Measurements from ENCODE around the gene PHF1. TPM values are rescaled to one million over a fixed set of nuclear protein-coding genes. Genes with fewer than 3 reads are reported as not detected.
"Not testable (repeated sequence)": the region's sequence is repeated elsewhere in the genome, so short reads cannot be mapped to it uniquely, and the experiment has no call there.

The PHF1 gene
- polyA plus RNA-seq, 1 donor from 2014 or later: 102 TPM

DNA sequence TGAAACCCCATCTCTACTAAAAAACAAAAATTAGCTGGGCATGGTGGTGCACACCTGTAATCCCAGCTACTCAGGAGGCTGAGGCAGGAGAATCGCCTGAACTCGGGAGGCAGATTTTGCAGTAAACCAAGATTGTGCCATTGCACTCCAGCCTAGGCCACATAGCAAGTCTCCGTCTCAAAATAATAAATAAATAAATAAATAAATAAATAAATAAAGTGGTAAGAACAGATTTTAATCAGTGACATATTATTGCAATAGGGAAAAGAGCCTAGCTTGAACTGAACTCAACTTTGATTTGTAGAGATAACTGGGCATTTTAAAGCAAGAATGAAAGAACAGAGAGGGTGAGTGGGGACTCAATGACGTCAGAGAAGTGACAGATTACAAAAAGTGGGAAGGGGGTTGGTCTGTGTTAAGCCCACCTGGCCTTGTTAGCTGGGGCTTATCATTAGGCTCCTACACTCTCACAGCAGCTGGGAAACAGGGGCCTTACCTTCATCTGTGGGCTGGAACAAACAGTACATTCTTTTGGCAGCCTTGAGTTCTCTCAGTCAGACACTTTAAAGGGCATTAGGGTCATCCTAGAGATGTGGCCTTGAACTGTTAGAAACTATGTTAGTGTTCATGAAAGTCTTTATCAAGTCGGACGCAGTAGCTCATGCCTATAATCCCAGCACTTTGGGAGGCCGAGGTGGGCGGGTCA is 43.7 kb upstream of the PHF1 start:
- H4K20me1 ChIP-seq (ENCODE audit: insufficient read depth): no peaks in the 10 kb centered on the region
- no peaks in the 10 kb centered on the region for H3K36me3 ChIP-seq (ENCODE audit: insufficient read depth, low read length)
- H2AFZ ChIP-seq (ENCODE audit: low read depth, low read length): no peak overlapping the region
- no peak overlapping the region for H3K4me3 ChIP-seq (ENCODE audit: low read length)
- H3K9me3 ChIP-seq (ENCODE audit: low read length): no peaks in the 10 kb centered on the region
- no peaks in the 10 kb centered on the region for H3K27me3 ChIP-seq (ENCODE audit: insufficient read depth, low read depth, low read length)
- no peak overlapping the region for H3K27ac ChIP-seq (ENCODE audit: low read length)
- H3K4me2 ChIP-seq (ENCODE audit: low read length): no peak overlapping the region
- no peak overlapping the region for H3K9ac ChIP-seq (ENCODE audit: low read length)
- H3K9me2 ChIP-seq (ENCODE audit: insufficient read depth, low read length): no peaks in the 10 kb centered on the region
- no peaks in the 10 kb centered on the region for H3F3A ChIP-seq (ENCODE audit: insufficient read depth, low read length, poor library complexity, severe bottlenecking)
- TF ChIP-seq SMC3 (conservative IDR thresholded peaks at IDR 0.05; ENCODE audit: poor library complexity): no peak
- TF ChIP-seq MXI1 (conservative IDR thresholded peaks at IDR 0.05; ENCODE audit: poor library complexity, severe bottlenecking): no peak
- no peak for TF ChIP-seq RAD21 (conservative IDR thresholded peaks at IDR 0.05)
- TF ChIP-seq, protein P1, sequence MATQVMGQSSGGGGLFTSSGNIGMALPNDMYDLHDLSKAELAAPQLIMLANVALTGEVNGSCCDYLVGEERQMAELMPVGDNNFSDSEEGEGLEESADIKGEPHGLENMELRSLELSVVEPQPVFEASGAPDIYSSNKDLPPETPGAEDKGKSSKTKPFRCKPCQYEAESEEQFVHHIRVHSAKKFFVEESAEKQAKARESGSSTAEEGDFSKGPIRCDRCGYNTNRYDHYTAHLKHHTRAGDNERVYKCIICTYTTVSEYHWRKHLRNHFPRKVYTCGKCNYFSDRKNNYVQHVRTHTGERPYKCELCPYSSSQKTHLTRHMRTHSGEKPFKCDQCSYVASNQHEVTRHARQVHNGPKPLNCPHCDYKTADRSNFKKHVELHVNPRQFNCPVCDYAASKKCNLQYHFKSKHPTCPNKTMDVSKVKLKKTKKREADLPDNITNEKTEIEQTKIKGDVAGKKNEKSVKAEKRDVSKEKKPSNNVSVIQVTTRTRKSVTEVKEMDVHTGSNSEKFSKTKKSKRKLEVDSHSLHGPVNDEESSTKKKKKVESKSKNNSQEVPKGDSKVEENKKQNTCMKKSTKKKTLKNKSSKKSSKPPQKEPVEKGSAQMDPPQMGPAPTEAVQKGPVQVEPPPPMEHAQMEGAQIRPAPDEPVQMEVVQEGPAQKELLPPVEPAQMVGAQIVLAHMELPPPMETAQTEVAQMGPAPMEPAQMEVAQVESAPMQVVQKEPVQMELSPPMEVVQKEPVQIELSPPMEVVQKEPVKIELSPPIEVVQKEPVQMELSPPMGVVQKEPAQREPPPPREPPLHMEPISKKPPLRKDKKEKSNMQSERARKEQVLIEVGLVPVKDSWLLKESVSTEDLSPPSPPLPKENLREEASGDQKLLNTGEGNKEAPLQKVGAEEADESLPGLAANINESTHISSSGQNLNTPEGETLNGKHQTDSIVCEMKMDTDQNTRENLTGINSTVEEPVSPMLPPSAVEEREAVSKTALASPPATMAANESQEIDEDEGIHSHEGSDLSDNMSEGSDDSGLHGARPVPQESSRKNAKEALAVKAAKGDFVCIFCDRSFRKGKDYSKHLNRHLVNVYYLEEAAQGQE (IDR thresholded peaks at IDR 0.05; ENCODE audit: borderline replicate concordance): no peak
- TF ChIP-seq, protein P2, sequence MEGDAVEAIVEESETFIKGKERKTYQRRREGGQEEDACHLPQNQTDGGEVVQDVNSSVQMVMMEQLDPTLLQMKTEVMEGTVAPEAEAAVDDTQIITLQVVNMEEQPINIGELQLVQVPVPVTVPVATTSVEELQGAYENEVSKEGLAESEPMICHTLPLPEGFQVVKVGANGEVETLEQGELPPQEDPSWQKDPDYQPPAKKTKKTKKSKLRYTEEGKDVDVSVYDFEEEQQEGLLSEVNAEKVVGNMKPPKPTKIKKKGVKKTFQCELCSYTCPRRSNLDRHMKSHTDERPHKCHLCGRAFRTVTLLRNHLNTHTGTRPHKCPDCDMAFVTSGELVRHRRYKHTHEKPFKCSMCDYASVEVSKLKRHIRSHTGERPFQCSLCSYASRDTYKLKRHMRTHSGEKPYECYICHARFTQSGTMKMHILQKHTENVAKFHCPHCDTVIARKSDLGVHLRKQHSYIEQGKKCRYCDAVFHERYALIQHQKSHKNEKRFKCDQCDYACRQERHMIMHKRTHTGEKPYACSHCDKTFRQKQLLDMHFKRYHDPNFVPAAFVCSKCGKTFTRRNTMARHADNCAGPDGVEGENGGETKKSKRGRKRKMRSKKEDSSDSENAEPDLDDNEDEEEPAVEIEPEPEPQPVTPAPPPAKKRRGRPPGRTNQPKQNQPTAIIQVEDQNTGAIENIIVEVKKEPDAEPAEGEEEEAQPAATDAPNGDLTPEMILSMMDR (IDR thresholded peaks at IDR 0.05; ENCODE audit: poor library complexity, severe bottlenecking): no peak
- TF ChIP-seq EP300 (conservative IDR thresholded peaks at IDR 0.05; ENCODE audit: poor library complexity, severe bottlenecking): no peak
- no peak for TF ChIP-seq EZH2 (IDR thresholded peaks at IDR 0.05; ENCODE audit: borderline replicate concordance, insufficient read depth, low read length, poor library complexity, severe bottlenecking)
- no peak for TF ChIP-seq POLR2AphosphoS5 (IDR thresholded peaks at IDR 0.05)
- TF ChIP-seq TAF1 (IDR thresholded peaks at IDR 0.05; ENCODE audit: low read depth): no peak
- no peaks in the 10 kb centered on the region for H3K79me2 ChIP-seq (replicated peaks; ENCODE audit: insufficient read depth, low read length)

DNA sequence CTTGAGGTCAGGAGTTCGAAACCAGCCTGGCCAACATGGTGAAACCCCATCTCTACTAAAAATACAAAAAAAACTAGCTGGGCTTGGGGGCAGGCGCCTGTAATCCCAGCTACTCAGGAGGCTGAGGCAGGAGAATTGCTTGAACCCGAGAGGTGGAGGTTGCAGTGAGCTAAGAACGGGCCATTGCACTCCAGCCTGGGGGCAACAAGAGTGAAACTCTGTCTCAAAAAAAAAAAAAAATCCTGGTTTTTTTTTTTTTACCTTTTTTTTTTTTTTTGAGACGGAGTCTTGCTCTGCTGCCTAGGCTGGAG is 43.1 kb upstream of the PHF1 start:
- not testable (repeated sequence) for H3K4me3 ChIP-seq (ENCODE audit: low read length); H3K9me2 ChIP-seq (ENCODE audit: insufficient read depth, low read length); H3K27ac ChIP-seq (ENCODE audit: low read length); H3K27me3 ChIP-seq (ENCODE audit: insufficient read depth, low read depth, low read length); H3K79me2 ChIP-seq (replicated peaks; ENCODE audit: insufficient read depth, low read length); H3K9ac ChIP-seq (ENCODE audit: low read length); H3K9me3 ChIP-seq (ENCODE audit: low read length); H3K4me2 ChIP-seq (ENCODE audit: low read length); H2AFZ ChIP-seq (ENCODE audit: low read depth, low read length); H4K20me1 ChIP-seq (ENCODE audit: insufficient read depth); H3F3A ChIP-seq (ENCODE audit: insufficient read depth, low read length, poor library complexity, severe bottlenecking); H3K36me3 ChIP-seq (ENCODE audit: insufficient read depth, low read length)

DNA sequence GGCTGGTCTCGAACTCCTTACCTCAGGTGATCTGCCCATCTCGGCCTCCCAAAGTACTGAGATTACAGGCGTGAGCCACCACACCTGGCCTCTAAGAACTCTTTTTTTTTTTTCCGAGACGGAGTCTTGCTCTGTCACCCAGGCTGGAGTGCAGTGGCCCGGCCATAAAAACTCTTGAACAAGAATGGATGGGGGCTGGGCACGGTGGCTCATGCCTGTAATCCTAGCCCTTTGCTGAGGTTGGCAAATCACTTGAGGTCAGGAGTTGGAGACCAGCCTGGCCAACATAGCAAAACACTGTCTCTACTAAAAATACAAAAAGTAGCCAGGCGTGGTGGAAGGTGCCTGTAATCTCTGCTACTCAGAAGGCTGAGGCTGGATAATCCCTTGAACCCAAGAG is 38.9 kb upstream of the PHF1 start:
- not testable (repeated sequence) for H3K4me3 ChIP-seq (ENCODE audit: low read length); H4K20me1 ChIP-seq (ENCODE audit: insufficient read depth); H3K9me3 ChIP-seq (ENCODE audit: low read length); H3K9ac ChIP-seq (ENCODE audit: low read length); H2AFZ ChIP-seq (ENCODE audit: low read depth, low read length); H3K36me3 ChIP-seq (ENCODE audit: insufficient read depth, low read length); H3K4me2 ChIP-seq (ENCODE audit: low read length); H3K27me3 ChIP-seq (ENCODE audit: insufficient read depth, low read depth, low read length); H3K79me2 ChIP-seq (replicated peaks; ENCODE audit: insufficient read depth, low read length); H3F3A ChIP-seq (ENCODE audit: insufficient read depth, low read length, poor library complexity, severe bottlenecking); H3K27ac ChIP-seq (ENCODE audit: low read length); H3K9me2 ChIP-seq (ENCODE audit: insufficient read depth, low read length)
